ENCODE data around the gene PPHLN1. TPM values are rescaled to one million over a fixed set of nuclear protein-coding genes. Genes with fewer than 3 reads are reported as not detected.

PPHLN1 gene, protein sequence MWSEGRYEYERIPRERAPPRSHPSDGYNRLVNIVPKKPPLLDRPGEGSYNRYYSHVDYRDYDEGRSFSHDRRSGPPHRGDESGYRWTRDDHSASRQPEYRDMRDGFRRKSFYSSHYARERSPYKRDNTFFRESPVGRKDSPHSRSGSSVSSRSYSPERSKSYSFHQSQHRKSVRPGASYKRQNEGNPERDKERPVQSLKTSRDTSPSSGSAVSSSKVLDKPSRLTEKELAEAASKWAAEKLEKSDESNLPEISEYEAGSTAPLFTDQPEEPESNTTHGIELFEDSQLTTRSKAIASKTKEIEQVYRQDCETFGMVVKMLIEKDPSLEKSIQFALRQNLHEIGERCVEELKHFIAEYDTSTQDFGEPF
- polyA plus RNA-seq (ENCODE audit: insufficient read length in 4 of 4): 10 to 100 TPM; 65.0 to 72.2 (median 69.3) TPM

DNA sequence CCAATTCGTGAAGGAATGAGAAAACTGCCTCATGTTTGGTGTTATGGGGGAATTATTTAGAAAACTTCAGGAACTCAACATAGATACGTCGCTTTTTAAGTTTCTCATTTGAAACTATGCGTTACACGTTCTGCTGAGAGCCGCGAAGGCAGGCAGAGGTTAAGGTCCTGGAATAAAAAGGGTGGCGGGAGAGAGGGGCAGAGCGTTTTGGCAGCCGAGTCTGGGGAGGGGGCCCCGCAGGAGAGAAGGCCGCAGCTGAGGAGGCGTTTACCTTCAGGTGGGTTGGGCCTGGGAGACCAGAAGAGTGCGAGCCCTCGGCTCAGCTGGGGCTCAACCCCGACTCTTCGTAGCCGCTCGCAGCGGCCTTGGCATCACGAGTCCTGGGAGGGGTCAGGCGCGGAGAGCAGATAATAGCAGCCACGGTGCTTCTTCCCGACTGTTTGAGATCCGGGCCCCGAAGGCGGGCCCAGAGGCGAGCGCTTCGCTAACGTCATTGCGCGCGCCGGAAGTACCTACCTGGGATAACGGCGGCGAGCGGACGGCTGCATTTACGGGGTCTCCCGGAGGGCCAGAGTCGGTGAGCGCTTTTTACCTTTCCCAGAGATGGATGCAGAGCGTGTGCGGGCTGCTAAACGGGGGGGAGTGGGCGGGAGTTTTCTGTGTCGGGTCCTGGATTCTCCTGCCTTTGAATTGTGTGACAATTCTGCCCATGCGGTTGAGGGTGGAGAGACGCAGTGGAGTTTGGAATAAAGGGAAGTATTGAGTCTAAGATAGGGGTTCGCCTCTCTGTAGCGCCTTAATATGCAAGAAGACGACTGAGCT lies at the start of gene PPHLN1, which contains the start of gene ZCRB1:
PPHLN1 (plus strand) TSS at position 515 of the 822 bp plus-strand sequence. CDS start 9,736 bp downstream, outside the sequence.
ZCRB1 (minus strand) TSS at position 442 of the 822 bp plus-strand sequence. CDS start 1,992 bp downstream, outside the sequence.
- peak; percentile 68 to 83 (median 72) for DNase-seq (ENCODE audit: low read depth in 4 of 4, low spot score in 3 of 4)

DNA sequence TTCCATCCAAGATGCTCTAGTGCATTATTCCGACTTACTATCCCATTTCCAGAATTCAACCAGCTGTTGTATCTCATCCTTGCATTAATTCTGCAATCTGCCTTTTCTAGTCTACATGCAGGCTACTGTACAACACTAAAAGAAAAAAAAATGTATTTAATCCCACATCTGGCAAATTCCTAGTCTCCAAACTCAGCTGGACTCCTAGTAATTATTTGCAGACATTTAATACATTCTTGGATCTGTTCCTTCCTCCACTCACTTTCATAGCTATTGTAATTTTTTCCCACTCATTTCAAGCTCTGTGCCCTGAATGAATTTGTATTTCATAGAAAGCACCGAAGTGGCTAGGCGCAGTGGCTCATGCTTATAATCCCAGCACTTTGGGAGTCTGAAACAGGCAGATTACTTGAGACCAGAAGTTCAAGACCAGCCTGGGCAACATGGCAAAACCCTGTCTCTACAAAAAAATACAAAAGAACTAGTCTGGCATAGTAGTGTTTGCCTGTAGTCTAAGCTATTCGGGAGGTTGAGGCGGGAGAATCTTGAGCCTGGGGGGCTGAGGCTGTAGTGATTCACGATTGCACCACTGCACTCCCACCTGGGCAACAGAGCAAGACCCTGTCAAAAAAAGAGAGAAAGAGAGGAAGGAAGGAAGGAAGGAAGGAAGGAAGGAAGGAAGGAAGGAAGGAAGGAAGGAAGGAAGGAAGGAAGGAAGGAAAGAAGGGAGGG lies 48.4 kb upstream of the PPHLN1 start:
- no peak for DNase-seq (ENCODE audit: low read depth in 4 of 4, low spot score in 3 of 4)

DNA sequence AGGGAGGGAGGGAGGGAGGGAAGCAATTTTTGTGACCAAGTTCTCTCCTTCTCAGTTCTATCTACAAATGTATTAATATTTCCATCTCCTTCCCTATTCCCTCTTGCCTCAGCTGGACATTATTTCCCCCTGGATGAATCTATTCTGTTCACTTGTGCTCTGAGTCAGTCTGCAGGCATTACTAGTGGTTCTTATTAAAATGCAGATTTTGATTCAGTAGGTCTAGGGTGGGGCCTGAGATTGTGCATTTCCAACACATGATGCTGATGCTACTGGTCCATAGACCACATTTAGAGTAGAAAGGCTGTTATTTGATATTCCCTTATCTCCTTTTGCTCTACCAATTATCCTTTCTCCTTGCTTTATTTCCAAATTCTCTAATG lies 47.8 kb upstream of the PPHLN1 start:
- no peak for DNase-seq (ENCODE audit: low read depth in 4 of 4, low spot score in 3 of 4)

DNA sequence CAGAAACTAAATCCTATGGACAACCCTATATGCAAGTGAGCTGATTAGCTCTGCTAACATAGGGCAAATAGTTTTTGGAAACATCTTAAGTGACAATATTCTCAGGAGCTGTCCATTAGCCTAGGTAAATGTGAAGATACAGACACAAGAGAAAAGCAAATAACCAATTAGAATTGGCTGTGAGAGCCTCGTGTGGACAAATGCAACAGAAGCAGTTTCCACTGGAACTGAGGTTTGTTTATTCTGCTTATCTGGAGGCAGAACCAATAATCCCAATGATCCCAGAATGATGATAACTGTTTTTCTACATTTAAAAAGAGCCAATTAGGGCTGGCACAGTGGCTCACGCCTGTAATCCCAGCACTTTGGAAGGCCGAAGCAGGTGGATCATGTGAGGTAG lies 44.7 kb upstream of the PPHLN1 start:
- DNase-seq (ENCODE audit: low read depth in 4 of 4, low spot score in 3 of 4): no peak

DNA sequence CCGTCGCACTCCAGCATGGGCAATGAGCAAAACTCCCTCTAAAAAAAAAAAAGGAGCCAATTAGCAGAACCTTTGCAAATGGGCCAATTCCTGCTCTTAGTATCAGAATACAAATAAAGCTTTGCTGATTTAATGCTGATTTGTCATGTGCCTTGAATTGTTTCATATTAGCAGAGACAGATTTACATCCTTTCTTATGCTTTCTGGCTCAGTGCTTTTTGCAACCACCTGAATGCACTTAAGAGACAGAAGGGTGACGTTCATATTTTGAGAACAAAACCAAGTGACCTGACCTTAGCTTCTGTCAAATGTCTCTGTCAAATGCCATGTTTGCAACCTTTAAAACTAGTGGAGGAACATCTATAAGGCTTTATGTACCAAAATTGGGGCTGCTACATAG lies 44.1 kb upstream of the PPHLN1 start:
- no peak for DNase-seq (ENCODE audit: low read depth in 4 of 4, low spot score in 3 of 4)

DNA sequence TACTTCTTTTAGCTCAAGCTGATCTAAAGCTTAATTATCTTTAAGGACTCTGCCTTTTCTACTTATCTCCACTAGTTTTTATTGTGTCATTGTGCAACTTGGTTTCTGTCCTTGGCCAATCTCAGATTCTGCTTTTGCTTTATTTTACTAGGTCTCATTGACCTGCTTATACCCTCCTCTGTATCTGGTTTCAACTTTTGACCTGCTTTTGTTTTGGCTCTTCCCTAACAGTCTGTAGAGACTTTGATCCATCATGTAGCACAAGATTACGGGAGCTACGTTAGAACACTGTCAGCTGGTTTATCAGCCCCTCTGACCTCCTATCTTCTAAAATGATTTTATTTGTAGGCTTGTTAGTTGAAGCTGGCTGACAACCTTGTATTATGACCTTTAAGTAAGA lies 43.7 kb upstream of the PPHLN1 start:
- DNase-seq (ENCODE audit: low read depth in 4 of 4, low spot score in 3 of 4): no peak

DNA sequence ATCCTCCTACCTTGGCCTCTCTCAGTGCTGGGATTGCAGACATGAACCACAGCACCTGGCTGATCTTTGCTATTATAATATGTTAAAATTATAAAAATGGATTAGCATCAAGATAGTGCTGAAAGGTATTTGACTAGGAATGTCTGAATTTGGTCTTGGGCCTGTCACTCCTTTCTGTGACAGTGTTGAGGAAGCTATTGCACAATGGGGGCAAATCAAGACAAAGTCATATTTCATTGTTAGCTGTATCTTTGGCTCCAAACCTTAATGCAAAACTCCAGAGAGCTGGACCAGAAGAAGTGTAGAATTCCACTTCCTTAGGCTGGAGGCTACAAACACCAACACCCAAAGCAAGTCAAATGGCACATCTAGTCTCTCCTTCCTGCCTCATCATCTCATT lies 42.2 kb upstream of the PPHLN1 start:
- no peak for DNase-seq (ENCODE audit: low read depth in 4 of 4, low spot score in 3 of 4)

DNA sequence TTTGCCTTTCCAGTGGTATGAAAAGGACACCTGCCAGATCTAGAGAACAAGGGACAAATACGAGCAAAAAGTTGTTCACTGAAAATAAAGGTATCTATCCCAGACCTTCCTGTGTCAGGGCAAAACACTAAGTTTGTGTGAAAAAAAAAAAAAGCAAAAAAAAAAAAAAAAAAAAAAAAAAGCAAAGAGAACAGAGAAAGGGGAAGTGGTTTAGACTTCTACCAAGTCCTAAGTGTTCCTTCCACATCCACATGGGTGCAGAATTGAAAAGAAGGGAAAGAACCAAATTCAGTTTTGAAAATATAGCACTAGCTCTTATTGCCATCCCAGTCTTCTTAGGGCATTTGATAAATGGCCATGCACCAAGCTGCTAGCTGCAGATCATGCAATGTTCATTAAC lies 41.8 kb upstream of the PPHLN1 start:
- DNase-seq (ENCODE audit: low read depth in 4 of 4, low spot score in 3 of 4): no peak

DNA sequence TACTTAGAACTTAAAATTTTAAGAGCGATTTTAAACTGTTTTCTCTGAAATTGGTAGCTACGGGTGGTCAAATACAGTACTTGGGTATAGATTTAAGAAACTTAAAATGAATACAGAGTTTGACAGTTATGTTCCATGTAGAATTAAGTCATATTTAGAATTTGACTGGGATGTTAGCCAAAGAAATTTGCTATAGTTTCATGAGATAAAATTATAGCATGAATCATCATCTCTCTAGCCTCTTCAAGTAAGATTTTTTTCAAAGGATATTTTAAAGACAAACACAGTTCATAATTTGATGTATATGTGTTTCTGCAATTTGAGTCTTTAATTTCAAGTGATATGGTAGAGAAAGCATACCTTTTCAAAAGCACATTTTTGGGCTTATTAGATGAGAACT lies 41.1 kb upstream of the PPHLN1 start:
- no peak for DNase-seq (ENCODE audit: low read depth in 4 of 4, low spot score in 3 of 4)

DNA sequence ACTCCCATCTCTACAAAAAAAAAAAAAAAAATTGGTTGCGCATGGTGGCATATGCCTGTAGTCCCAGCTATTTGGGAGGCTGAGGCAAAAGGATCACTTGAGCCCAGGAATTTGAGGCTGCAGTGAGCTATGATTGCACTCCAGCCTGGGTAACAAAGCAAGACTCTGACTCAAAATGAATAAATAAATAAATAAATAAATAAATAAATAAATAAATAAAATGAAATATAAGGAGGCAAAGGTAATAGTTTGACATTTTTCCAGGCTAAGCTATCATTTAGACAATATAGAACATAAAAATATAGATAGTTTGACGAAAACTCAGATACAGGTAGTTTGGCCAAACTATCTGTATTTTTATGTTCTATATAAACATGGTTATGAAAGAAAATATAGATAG lies 40.5 kb upstream of the PPHLN1 start:
- DNase-seq (ENCODE audit: low read depth in 4 of 4, low spot score in 3 of 4): no peak

DNA sequence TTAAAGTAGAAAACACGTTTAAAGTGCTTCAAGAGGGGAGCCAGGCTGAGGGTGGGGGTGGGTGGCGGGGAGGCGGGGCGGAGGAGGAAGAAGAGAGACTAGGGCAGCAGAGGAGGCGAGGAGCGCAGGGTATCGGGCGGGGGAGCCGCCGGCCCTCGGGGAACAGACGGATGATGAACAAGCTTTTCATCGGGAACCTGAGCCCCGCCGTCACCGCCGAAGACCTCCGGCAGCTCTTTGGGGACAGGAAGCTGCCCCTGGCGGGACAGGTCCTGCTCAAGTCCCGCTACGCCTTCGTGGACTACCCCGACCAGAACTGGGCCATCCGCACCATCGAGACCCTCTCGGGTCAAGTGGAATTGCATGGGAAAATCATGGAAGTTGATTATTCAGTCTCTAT lies 39.2 kb upstream of the PPHLN1 start:
- DNase-seq (ENCODE audit: low read depth in 4 of 4, low spot score in 3 of 4): no peak

DNA sequence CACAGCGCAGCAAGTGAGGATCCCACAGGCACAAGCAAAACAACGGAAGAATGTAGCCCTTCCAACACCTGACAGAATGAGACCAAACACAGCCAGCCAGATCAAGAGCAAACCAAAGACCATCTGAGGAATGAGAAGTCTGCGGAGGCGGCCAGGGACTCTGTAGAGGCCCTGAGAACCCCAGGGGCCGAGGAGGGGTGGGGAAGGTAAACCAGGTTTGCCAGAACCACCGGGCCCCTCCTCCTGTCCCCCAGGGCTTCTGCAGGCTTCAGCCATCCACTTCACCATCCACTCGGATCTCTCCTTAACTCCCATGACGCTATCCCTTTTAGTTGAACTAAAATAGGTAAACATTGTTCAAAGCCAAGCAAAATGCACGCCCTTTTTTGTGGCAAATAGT lies 37.4 kb upstream of the PPHLN1 start:
- no peak for DNase-seq (ENCODE audit: low read depth in 4 of 4, low spot score in 3 of 4)

DNA sequence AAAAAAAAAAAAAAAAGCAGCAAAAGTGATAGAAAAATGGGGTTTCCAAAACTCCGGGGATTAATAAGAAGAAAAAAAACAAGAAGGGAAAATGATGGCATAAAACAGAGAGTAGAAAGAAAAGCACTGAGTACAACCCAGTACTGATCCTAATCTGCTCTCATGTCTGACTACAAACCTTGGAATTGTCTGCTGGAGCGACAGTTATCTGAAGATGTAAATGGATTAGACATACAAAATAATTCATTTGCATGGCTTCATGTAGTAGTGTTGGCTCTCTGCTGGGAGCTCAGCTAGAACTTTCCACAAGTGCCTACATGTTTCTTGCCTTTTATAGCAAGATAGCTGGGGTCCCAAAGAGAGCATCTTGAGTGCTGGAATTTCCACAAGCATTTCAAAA lies 34.3 kb upstream of the PPHLN1 start:
- DNase-seq (ENCODE audit: low read depth in 4 of 4, low spot score in 3 of 4): no peak

DNA sequence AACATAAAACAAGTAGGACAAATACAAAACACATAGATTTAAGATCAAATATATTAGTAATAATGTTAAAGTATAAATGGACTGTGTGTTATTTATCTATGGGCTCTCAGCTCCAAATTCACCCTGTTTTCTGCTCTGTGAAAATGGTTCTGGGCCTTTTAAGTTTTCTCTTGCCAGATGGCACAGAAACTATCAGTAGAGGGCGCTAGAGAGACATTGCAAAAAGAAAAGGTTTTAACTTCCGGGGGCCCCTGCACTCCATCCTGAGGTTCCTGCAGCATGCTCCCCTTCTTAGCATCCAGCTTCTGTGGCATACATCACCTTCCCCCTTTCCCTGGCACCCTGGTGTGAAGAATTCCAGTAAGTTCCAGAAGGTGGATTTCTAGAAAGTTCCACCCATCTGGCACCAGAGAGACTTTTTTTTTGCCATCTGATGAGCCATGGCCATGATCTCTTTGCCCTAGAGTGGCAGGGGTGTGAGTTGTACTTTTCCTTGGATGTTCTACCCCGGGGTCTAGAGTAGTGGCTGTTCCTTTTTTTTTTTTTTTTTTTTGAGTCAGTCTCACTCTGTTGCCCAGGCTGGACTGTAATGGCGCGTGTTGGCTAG lies 29.4 kb upstream of the PPHLN1 start:
- DNase-seq (ENCODE audit: low read depth in 4 of 4, low spot score in 3 of 4): no peak

DNA sequence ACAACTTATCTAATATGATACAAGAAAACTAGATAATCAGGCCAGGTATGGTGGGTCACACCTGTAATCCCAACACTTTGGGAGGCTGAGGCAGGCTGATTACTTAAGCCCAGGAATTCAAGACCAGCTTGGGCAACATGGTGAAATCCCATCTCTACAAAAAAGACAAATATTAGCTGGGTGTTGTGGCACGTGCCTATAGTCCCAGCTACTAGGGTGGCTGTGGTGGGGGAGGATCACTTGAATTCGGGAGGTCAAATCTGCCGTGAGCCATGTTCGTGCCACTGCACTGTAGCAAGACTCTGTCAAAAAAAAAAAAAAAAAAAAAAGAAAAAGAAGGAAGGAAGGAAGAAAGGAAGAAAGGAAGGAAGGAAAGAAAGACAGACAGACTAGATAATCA lies 27.1 kb upstream of the PPHLN1 start:
- no peak for DNase-seq (ENCODE audit: low read depth in 4 of 4, low spot score in 3 of 4)

DNA sequence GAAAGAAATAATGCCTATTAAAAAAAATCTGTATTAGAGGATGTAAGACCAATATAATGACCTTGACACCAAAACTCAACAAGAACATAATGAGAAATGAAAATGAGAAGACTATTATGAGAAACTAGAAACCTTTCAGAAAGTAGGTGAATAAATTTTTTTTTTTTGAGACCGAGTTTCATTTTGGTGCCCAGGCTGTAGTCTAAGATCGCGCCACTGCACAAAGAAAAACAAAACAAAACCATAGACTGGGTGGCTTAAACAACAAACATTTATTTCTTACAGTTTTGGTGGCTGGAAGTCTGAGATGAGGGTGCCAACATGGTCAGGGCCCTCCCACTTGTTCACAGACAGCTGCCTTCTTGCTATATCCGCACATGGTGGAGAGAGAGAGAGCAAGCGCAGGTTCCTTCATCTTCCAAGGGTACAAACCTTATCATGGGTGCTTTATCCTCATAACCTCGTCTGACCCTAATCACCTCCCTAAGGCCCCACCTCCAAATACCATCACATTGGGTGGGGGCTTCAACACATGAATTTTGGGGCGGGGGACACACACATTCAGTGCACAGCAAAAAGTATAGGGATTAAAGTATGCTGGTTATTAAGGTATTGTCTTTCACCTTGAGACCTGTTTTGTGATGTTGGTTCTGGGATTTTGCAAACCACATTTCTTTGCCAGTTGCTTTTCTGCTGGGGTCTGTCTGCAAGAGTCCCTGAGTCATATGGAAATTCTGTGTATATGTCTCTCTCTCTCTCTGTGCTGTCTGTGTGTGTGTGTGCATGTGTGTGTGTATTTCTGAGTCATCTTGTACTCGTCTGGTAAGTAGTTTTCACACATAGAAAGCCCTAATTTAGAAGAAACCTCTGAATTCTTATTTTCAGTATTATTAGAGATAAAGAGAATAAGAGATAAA lies 26.3 kb upstream of the PPHLN1 start:
- DNase-seq (ENCODE audit: low read depth in 4 of 4, low spot score in 3 of 4): no peak

DNA sequence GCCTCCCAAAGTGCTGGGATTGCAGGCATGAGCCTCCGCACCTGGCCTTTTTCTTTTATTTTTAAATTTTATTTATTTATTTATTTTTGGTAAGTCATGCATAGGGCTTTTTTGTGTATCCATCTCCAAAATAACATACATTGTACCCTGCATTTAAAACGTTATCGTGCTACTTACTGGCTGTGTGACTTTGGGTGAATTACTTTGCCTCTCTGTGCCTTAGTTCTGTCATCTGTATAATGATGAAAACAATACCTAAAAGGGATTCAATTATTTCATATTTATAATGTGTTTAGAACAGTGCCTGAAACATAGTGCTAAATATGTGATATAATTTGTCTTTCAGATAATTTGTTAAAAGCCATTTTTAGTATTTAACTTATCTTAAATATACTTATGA lies 19.7 kb upstream of the PPHLN1 start:
- DNase-seq (ENCODE audit: low read depth in 4 of 4, low spot score in 3 of 4): no peak

DNA sequence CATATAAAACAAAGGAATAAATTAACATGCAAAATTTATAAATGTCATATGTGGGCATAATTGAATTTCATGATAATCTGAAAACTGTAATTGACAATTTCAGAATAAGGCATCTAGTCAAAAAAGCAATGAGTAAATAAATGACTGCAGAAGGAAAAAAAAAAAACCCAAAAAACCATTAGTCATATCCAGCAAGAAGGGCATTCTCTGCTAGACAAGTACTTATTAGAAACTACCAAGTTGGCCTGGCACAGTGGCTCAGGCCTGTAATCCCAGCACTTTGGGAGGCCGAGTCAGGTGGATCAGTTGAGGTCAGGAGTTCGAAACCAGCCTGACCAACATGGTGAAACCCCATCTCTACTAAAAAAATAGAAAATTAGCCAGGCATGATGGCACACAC lies 17.6 kb upstream of the PPHLN1 start:
- no peak for DNase-seq (ENCODE audit: low read depth in 4 of 4, low spot score in 3 of 4)

DNA sequence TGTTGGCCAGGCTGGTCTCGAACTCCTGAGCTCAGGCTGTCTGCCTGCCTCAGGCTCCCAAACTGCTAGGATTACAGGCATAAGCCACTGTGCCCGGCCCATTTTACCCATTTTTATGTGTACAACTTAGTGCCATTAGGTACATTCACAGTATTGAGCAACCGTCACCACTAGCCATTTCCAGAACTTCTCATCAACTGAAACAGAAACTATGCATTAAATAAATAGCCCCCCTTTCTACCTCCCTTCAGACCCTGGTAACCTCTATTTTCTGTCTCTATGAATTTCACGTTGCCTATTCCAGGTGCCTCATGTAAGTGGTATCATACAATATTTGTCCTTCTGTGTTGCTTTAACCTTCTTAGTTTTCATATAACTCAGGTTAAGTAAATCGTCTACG lies 16.0 kb upstream of the PPHLN1 start:
- DNase-seq (ENCODE audit: low read depth in 4 of 4, low spot score in 3 of 4): no peak

DNA sequence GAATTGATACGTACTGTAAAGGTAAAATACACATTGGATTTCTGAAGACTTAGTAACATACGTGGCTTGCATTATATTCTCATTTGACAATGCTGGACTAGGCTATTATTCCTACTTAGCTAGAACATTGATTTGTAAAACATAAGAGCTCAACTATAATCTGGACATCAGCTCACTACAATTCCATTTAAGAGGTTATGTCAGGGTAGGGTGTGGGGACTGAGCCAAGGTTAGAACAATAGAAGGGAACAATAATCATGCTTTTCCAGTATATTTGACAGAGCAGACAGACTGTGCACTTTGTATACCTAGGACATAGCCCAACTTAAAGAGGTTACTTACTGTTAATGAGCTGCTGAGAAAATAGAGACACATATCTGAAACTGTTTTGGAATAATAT lies 10.9 kb upstream of the PPHLN1 start:
- DNase-seq (ENCODE audit: low read depth in 4 of 4, low spot score in 3 of 4): no peak

All from right renal pelvis (tissue), 4 donors.